ENCODE results near the gene CDC40.

The CDC40 gene

DNA sequence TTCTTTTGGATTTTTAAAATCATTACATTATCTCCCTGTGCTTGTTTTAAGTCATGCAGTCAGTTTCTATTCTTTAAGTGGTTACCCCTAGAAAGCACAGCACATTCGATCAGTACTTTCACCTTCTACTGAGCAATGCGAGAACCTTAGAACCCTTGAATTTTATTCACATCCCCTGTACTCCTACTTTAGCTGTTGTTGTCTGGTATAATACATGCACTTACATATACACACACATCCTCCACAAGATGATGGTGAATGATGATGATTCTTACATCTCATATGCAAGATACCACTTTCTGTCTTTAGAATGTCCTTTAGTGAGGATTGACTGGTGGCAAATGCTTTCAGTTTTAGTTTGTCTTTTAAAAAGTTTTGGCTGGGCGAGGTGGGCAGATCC is 5.7 kb downstream of the CDC40 start:
- peaks cover 33% of the 10 kb centered on the region for H3K4me1 ChIP-seq (ENCODE audit: insufficient read depth, low read length, severe bottlenecking)
- H3K27me3 ChIP-seq (ENCODE audit: insufficient read depth, low read length) = no peaks in the 10 kb centered on the region
- no peak overlapping the region for H3K27ac ChIP-seq (ENCODE audit: low read depth, low read length, poor library complexity, severe bottlenecking)
- no peak overlapping the region for H3K9ac ChIP-seq (ENCODE audit: low read length)
- H3K4me2 ChIP-seq (ENCODE audit: low read length) = no peak overlapping the region
- H3K9me3 ChIP-seq (ENCODE audit: low read length) = no peaks in the 10 kb centered on the region
- H3K36me3 ChIP-seq (ENCODE audit: insufficient read depth, low read length) = peaks cover 23% of the 10 kb centered on the region
- peaks cover 97% of the 10 kb centered on the region for H3K79me2 ChIP-seq (ENCODE audit: insufficient read depth, low read length)
- no peak overlapping the region for H3K4me3 ChIP-seq (ENCODE audit: low read depth, low read length, poor library complexity, severe bottlenecking)
- H2AFZ ChIP-seq (ENCODE audit: low read length) = no peak overlapping the region
- no peaks in the 10 kb centered on the region for H4K20me1 ChIP-seq (ENCODE audit: insufficient read depth, low read length)
- no peaks in the 10 kb centered on the region for H3K9me2 ChIP-seq (ENCODE audit: low read depth, low read length)
- no peaks in the 10 kb centered on the region for H3F3A ChIP-seq (ENCODE audit: insufficient read depth, low read length)
- TF ChIP-seq, protein P1, sequence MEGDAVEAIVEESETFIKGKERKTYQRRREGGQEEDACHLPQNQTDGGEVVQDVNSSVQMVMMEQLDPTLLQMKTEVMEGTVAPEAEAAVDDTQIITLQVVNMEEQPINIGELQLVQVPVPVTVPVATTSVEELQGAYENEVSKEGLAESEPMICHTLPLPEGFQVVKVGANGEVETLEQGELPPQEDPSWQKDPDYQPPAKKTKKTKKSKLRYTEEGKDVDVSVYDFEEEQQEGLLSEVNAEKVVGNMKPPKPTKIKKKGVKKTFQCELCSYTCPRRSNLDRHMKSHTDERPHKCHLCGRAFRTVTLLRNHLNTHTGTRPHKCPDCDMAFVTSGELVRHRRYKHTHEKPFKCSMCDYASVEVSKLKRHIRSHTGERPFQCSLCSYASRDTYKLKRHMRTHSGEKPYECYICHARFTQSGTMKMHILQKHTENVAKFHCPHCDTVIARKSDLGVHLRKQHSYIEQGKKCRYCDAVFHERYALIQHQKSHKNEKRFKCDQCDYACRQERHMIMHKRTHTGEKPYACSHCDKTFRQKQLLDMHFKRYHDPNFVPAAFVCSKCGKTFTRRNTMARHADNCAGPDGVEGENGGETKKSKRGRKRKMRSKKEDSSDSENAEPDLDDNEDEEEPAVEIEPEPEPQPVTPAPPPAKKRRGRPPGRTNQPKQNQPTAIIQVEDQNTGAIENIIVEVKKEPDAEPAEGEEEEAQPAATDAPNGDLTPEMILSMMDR (IDR thresholded peaks at IDR 0.05; ENCODE audit: low read length) = no peak
- no peak for TF ChIP-seq EZH2 (IDR thresholded peaks at IDR 0.05; ENCODE audit: borderline replicate concordance, low read length)

DNA sequence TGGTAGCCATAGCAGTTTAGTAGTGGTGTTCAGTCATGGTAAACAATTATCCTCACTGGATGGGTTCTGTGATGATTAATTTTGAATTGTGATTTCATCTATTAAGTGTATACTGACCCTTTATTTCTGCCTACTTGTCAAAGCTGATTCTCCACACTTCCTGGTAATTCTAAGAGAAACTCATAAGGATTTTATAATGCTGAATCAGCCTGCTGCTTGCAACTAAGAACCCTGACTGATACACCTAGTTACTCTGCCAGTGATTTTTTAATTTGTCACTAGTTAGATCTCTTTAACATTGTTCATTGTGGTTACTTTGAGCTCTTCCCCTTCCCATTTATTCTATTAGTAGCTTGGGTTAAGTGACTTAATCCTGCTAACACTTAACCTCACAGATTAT is 8.6 kb downstream of the CDC40 start:
- H3K27ac ChIP-seq (ENCODE audit: low read depth, low read length, poor library complexity, severe bottlenecking) = no peak overlapping the region
- TF ChIP-seq, protein P1 (IDR thresholded peaks at IDR 0.05; ENCODE audit: low read length) = no peak
- no peak for TF ChIP-seq EZH2 (IDR thresholded peaks at IDR 0.05; ENCODE audit: borderline replicate concordance, low read length)
- H3K4me3 ChIP-seq (ENCODE audit: low read depth, low read length, poor library complexity, severe bottlenecking) = no peak overlapping the region

DNA sequence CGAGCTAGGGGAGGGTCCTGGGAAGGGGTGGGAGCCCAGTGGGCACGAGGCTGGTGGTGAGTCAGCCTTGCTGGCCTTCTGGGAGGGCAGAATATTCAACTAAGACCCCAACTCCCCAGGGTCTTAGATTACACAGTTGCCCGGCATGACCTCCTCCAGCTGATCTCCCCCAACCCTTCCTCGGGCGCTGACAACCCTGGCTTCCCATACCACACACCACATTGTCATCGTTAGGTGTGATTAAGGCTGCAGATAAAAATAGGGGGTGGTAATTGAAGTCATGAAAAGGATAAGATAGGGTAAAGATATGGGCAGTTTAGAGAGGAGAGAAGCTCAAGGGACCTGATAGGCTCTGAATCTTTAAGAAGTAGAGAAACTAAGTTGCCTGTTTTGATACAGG is 10.5 kb downstream of the CDC40 start:
- no peaks in the 10 kb centered on the region for H3K9me2 ChIP-seq (ENCODE audit: low read depth, low read length)
- H3K4me3 ChIP-seq (ENCODE audit: low read depth, low read length, poor library complexity, severe bottlenecking) = no peak overlapping the region
- H3K9me3 ChIP-seq (ENCODE audit: low read length) = no peaks in the 10 kb centered on the region
- H3F3A ChIP-seq (ENCODE audit: insufficient read depth, low read length) = no peaks in the 10 kb centered on the region
- peaks cover 5% of the 10 kb centered on the region for H3K4me1 ChIP-seq (ENCODE audit: insufficient read depth, low read length, severe bottlenecking)
- TF ChIP-seq EZH2 (IDR thresholded peaks at IDR 0.05; ENCODE audit: borderline replicate concordance, low read length) = no peak
- TF ChIP-seq, protein P1 (IDR thresholded peaks at IDR 0.05; ENCODE audit: low read length) = no peak
- no peak overlapping the region for H3K27ac ChIP-seq (ENCODE audit: low read depth, low read length, poor library complexity, severe bottlenecking)
- H3K9ac ChIP-seq (ENCODE audit: low read length) = no peak overlapping the region
- no peaks in the 10 kb centered on the region for H4K20me1 ChIP-seq (ENCODE audit: insufficient read depth, low read length)
- H2AFZ ChIP-seq (ENCODE audit: low read length) = no peak overlapping the region
- H3K79me2 ChIP-seq (ENCODE audit: insufficient read depth, low read length) = peaks cover 72% of the 10 kb centered on the region
- H3K27me3 ChIP-seq (ENCODE audit: insufficient read depth, low read length) = no peaks in the 10 kb centered on the region
- no peak overlapping the region for H3K4me2 ChIP-seq (ENCODE audit: low read length)
- H3K36me3 ChIP-seq (ENCODE audit: insufficient read depth, low read length) = peaks cover 22% of the 10 kb centered on the region

More for the DNA sequence above, 8.6 kb downstream of the CDC40 start:
- Histone ChIP-seq H3K4me1 (ENCODE audit: insufficient read depth, low read length, severe bottlenecking) (peaks cover 7% of the 10 kb centered on the region), H3K27me3 (ENCODE audit: insufficient read depth, low read length) (no peaks in the 10 kb centered on the region), H2AFZ (ENCODE audit: low read length) (no peak overlapping the region), H3K9me2 (ENCODE audit: low read depth, low read length) (no peaks in the 10 kb centered on the region), H3K79me2 (ENCODE audit: insufficient read depth, low read length) (peaks cover 83% of the 10 kb centered on the region), H3K9ac (ENCODE audit: low read length) (no peak overlapping the region), H3F3A (ENCODE audit: insufficient read depth, low read length) (no peaks in the 10 kb centered on the region), H4K20me1 (ENCODE audit: insufficient read depth, low read length) (no peaks in the 10 kb centered on the region), H3K9me3 (ENCODE audit: low read length) (no peaks in the 10 kb centered on the region), H3K36me3 (ENCODE audit: insufficient read depth, low read length) (peaks cover 11% of the 10 kb centered on the region), H3K4me2 (ENCODE audit: low read length) (no peak overlapping the region)
